ENCODE data around the gene TSGA10IP. TPM values are rescaled to one million over a fixed set of nuclear protein-coding genes. Genes with fewer than 3 reads are reported as not detected.

The TSGA10IP gene
- total and polyA plus RNA-seq, 9 donors, result 0.09 to 0.19 (median 0.09) TPM; not detected in 4

GRCh38 chr11:65973439-65974110 is 28.3 kb downstream of the TSGA10IP start:
- Histone ChIP-seq H3K9me3 (replicated peaks; ENCODE audit: control insufficient read depth, low read depth, low read length) (no peaks in the 10 kb centered on the region), H3K27me3 (ENCODE audit: control insufficient read depth, insufficient read depth, low read length) (no peaks in the 10 kb centered on the region), H3K4me3 (ENCODE audit: low read length) (no peak overlapping the region), H3K4me1 (ENCODE audit: control insufficient read depth, insufficient read depth, low read length) (peaks cover 4% of the 10 kb centered on the region), H3K36me3 (ENCODE audit: control insufficient read depth, insufficient read depth, low read length) (peaks cover 65% of the 10 kb centered on the region), H3K27ac (ENCODE audit: low read length) (no peak overlapping the region)
- DNase-seq, result no peak
- WGBS (ENCODE audit: insufficient coverage), result 94% methylated on average over 9 of the region's 13 CpGs

GRCh38 chr11:65975771-65976170 is 30.5 kb downstream of the TSGA10IP start:
- Histone ChIP-seq H3K4me1 (ENCODE audit: control insufficient read depth, insufficient read depth, low read length) (no peaks in the 10 kb centered on the region), H3K4me3 (ENCODE audit: low read length) (no peak overlapping the region), H3K27me3 (ENCODE audit: control insufficient read depth, insufficient read depth, low read length) (no peaks in the 10 kb centered on the region), H3K9me3 (replicated peaks; ENCODE audit: control insufficient read depth, low read depth, low read length) (no peaks in the 10 kb centered on the region), H3K27ac (ENCODE audit: low read length) (no peak overlapping the region), H3K36me3 (ENCODE audit: control insufficient read depth, insufficient read depth, low read length) (peaks cover 65% of the 10 kb centered on the region)
- DNase-seq, result no peak
- WGBS (ENCODE audit: insufficient coverage), result 90% methylated on average over 9 of the region's 9 CpGs

- no peaks in the 10 kb centered on the region for H3K9me3 ChIP-seq (replicated peaks; ENCODE audit: control insufficient read depth, low read depth, low read length)
- no peak overlapping the region for H3K27ac ChIP-seq (ENCODE audit: low read length)
- no peaks in the 10 kb centered on the region for H3K4me1 ChIP-seq (ENCODE audit: control insufficient read depth, insufficient read depth, low read length)
- H3K27me3 ChIP-seq (ENCODE audit: control insufficient read depth, insufficient read depth, low read length), result no peaks in the 10 kb centered on the region
- no peak for DNase-seq
- peaks cover 65% of the 10 kb centered on the region for H3K36me3 ChIP-seq (ENCODE audit: control insufficient read depth, insufficient read depth, low read length)
- WGBS (ENCODE audit: insufficient coverage), result 81% methylated on average over 32 of the region's 43 CpGs
- H3K4me3 ChIP-seq (ENCODE audit: low read length), result no peak overlapping the region
Measured at GRCh38 chr11:65976216-65977176, 31.2 kb downstream of the TSGA10IP start.

- no peak for DNase-seq
- Histone ChIP-seq H3K9me3 (replicated peaks; ENCODE audit: control insufficient read depth, low read depth, low read length) (no peaks in the 10 kb centered on the region), H3K36me3 (ENCODE audit: control insufficient read depth, insufficient read depth, low read length) (peaks cover 61% of the 10 kb centered on the region), H3K27ac (ENCODE audit: low read length) (no peak overlapping the region), H3K27me3 (ENCODE audit: control insufficient read depth, insufficient read depth, low read length) (no peaks in the 10 kb centered on the region), H3K4me3 (ENCODE audit: low read length) (no peak overlapping the region), H3K4me1 (ENCODE audit: control insufficient read depth, insufficient read depth, low read length) (no peaks in the 10 kb centered on the region)
- 92% methylated on average over 26 of the region's 29 CpGs for WGBS (ENCODE audit: insufficient coverage)
Measured at GRCh38 chr11:65977621-65978390, 32.5 kb downstream of the TSGA10IP start.

- Histone ChIP-seq H3K4me3 (ENCODE audit: low read length) (no peak overlapping the region), H3K27me3 (ENCODE audit: control insufficient read depth, insufficient read depth, low read length) (no peaks in the 10 kb centered on the region), H3K27ac (ENCODE audit: low read length) (no peak overlapping the region), H3K36me3 (ENCODE audit: control insufficient read depth, insufficient read depth, low read length) (peaks cover 56% of the 10 kb centered on the region), H3K4me1 (ENCODE audit: control insufficient read depth, insufficient read depth, low read length) (no peaks in the 10 kb centered on the region), H3K9me3 (replicated peaks; ENCODE audit: control insufficient read depth, low read depth, low read length) (no peaks in the 10 kb centered on the region)
- no peak for DNase-seq
- 90% methylated on average over 18 of the region's 34 CpGs for WGBS (ENCODE audit: insufficient coverage)
Measured at GRCh38 chr11:65978391-65979238, 33.3 kb downstream of the TSGA10IP start.

GRCh38 chr11:65979261-65979759 is 34.0 kb downstream of the TSGA10IP start:
- Histone ChIP-seq H3K4me1 (ENCODE audit: control insufficient read depth, insufficient read depth, low read length) (no peaks in the 10 kb centered on the region), H3K27me3 (ENCODE audit: control insufficient read depth, insufficient read depth, low read length) (no peaks in the 10 kb centered on the region), H3K9me3 (replicated peaks; ENCODE audit: control insufficient read depth, low read depth, low read length) (no peaks in the 10 kb centered on the region), H3K27ac (ENCODE audit: low read length) (no peak overlapping the region), H3K36me3 (ENCODE audit: control insufficient read depth, insufficient read depth, low read length) (peaks cover 52% of the 10 kb centered on the region), H3K4me3 (ENCODE audit: low read length) (no peak overlapping the region)
- DNase-seq, result no peak
- WGBS (ENCODE audit: insufficient coverage), result 80% methylated on average over 3 of the region's 10 CpGs

GRCh38 chr11:65981101-65981740 is 35.9 kb downstream of the TSGA10IP start:
- Histone ChIP-seq H3K27ac (ENCODE audit: low read length) (no peak overlapping the region), H3K36me3 (ENCODE audit: control insufficient read depth, insufficient read depth, low read length) (peaks cover 41% of the 10 kb centered on the region), H3K27me3 (ENCODE audit: control insufficient read depth, insufficient read depth, low read length) (no peaks in the 10 kb centered on the region), H3K4me1 (ENCODE audit: control insufficient read depth, insufficient read depth, low read length) (no peaks in the 10 kb centered on the region), H3K9me3 (replicated peaks; ENCODE audit: control insufficient read depth, low read depth, low read length) (no peaks in the 10 kb centered on the region), H3K4me3 (ENCODE audit: low read length) (no peak overlapping the region)
- no peak for DNase-seq
- WGBS (ENCODE audit: insufficient coverage), result 72% methylated on average over 9 of the region's 12 CpGs

- 71% methylated on average over 14 of the region's 16 CpGs for WGBS (ENCODE audit: insufficient coverage)
- H3K27ac ChIP-seq (ENCODE audit: low read length), result no peak overlapping the region
- H3K9me3 ChIP-seq (replicated peaks; ENCODE audit: control insufficient read depth, low read depth, low read length), result no peaks in the 10 kb centered on the region
- no peak for DNase-seq
- no peaks in the 10 kb centered on the region for H3K4me1 ChIP-seq (ENCODE audit: control insufficient read depth, insufficient read depth, low read length)
- H3K36me3 ChIP-seq (ENCODE audit: control insufficient read depth, insufficient read depth, low read length), result peaks cover 31% of the 10 kb centered on the region
- no peak overlapping the region for H3K4me3 ChIP-seq (ENCODE audit: low read length)
- no peaks in the 10 kb centered on the region for H3K27me3 ChIP-seq (ENCODE audit: control insufficient read depth, insufficient read depth, low read length)
Measured at GRCh38 chr11:65981972-65982823, 36.9 kb downstream of the TSGA10IP start.
